Right renal cortex interstitium (tissue), 3 donors: ENCODE results near the gene CYP27A1. TPM values are rescaled to one million over a fixed set of nuclear protein-coding genes. Genes with fewer than 3 reads are reported as not detected.

ENCODE experiments used
- DNase-seq, 3 donors: peaks; one replicate each; pipeline ENCODE4 v3.0.0-alpha.2; 2013; ENCODE audit warnings: low read depth in 3 of 3, low spot score in 2 of 3
- polyA plus RNA-seq, 3 donors: library from polyadenylated mRNA; unstranded; fragments of 120-200 nt; gene quantifications; one replicate each; pipeline ENCODE4 v1.2.1, GENCODE V29; 2013; ENCODE audit not compliant: insufficient read length in 3 of 3

The CYP27A1 gene
- polyA plus RNA-seq, 3 donors: 47.8 to 59.3 (median 57.3) TPM

- DNase-seq: no peak
Measured at GRCh38 chr2:218809515-218809914, 27.6 kb downstream of the CYP27A1 start.

GRCh38 chr2:218810256-218810655 is 28.3 kb downstream of the CYP27A1 start:
- no peak for DNase-seq

GRCh38 chr2:218811382-218811781 is 29.4 kb downstream of the CYP27A1 start:
- no peak for DNase-seq

GRCh38 chr2:218812096-218812815 is 30.3 kb downstream of the CYP27A1 start:
- DNase-seq: no peak

- DNase-seq: no peak
Measured at GRCh38 chr2:218812861-218813260, 30.9 kb downstream of the CYP27A1 start.

- no peak for DNase-seq
Measured at GRCh38 chr2:218813771-218814460, 32.0 kb downstream of the CYP27A1 start.

GRCh38 chr2:218814540-218815243 is 32.7 kb downstream of the CYP27A1 start:
- no peak for DNase-seq

GRCh38 chr2:218815244-218815637 is 33.3 kb downstream of the CYP27A1 start:
- no peak for DNase-seq

GRCh38 chr2:218815649-218816048 is 33.7 kb downstream of the CYP27A1 start:
- no peak for DNase-seq

- DNase-seq: no peak
Measured at GRCh38 chr2:218816561-218817011, 34.6 kb downstream of the CYP27A1 start.

GRCh38 chr2:218819093-218819492 is 37.1 kb downstream of the CYP27A1 start:
- DNase-seq: no peak

GRCh38 chr2:218820746-218821369 is 38.9 kb downstream of the CYP27A1 start:
- no peak for DNase-seq

- no peak for DNase-seq
Measured at GRCh38 chr2:218821605-218822211, 39.8 kb downstream of the CYP27A1 start.

GRCh38 chr2:218822622-218823021 is 40.7 kb downstream of the CYP27A1 start:
- no peak for DNase-seq

- no peak for DNase-seq
Measured at GRCh38 chr2:218823196-218823855, 41.4 kb downstream of the CYP27A1 start.

- no peak for DNase-seq
Measured at GRCh38 chr2:218824004-218824403, 42.1 kb downstream of the CYP27A1 start.

GRCh38 chr2:218826791-218827190 is 44.8 kb downstream of the CYP27A1 start:
- DNase-seq: no peak

GRCh38 chr2:218827701-218828476 is 45.9 kb downstream of the CYP27A1 start:
- DNase-seq: no peak

GRCh38 chr2:218828477-218828778 is 46.5 kb downstream of the CYP27A1 start:
- DNase-seq: no peak
